NCI-H748 treated with DMSO at 0.1 percent for 48 hours (cell line): Measurements from ENCODE around the gene CCDC77.
"Not testable (repeated sequence)": the region's sequence is repeated elsewhere in the genome, so short reads cannot be mapped to it uniquely, and the experiment has no call there.

Experiments
- DNase-seq: peaks from one replicate; lab custom pipeline; 2025; lab: John Stamatoyannopoulos, UW

Gene CCDC77

DNA sequence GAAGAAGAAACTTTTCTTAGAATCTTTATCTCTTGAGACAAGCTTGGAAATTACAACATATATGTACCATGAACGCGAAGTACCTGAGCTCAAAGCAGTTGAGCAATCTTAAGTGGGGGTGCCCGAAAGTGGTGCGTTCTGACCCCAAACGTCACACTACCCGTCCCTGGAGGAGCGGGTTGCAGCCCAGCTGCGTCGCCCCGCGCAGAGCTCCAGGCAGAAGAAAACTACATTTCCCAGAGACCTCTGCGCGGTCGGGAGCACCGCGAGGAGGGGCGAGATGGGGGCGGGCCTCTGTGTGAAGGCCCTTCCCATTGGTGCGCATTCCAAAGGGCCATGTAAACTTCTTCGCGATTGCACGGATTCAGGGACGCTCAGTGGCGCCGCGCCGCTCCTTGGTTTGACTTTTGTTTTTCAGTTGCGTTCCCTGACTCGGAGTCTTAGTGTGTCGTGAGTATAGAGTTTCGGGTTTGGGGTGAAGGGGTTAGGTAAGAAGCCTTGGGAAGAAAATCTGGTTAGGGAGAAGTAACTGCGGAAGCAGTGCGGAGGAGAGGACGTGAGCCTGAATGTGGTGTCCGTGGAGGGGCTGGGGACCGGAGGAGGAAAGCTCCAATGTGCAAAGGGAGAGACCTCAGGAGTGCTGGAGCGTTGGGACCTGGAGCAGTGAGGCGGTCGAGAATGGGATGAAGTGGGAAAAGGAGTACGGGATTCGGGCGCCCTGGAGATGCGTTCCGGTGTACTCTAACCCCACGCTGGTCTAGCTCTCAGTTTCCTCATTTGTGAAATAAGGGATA lies at the start of gene CCDC77:
Gene CCDC77 (plus strand): TSS at position 410 of the 794 bp plus-strand sequence. CDS start 7,740 bp downstream, outside the sequence.
- DNase-seq: no peak

DNA sequence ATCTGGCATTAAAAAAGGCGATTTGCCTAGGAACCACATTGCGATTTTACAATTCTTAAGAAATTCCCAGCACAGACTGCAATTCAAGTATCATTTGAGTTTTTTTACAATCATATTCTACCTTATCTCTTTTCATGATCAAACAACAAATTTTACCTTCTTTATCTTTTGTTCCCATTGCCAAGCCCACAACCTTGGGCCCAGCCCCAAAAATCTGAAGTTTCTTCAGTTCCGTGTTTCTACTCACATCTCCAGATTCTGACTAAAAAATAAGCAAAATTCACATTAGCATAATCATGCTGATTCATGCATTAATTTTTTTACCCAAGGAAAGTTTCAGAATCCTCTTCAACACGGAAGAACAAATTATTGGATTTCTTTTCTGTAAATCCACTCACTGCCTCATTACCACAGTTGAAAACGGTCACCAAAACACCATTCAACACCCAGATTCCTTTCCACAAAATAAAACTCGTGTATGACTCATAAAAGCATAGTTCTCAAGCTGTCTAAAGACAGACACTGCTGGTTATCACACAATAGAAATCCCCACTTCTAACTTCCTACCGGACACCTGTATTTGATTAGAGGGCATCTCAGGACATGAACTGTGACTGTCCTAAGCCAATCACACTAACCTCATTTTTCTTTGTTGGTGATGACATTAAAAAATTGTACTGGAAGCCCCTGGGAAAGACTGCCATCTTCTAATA lies 45.0 kb upstream of the CCDC77 start:
- no peak for DNase-seq

DNA sequence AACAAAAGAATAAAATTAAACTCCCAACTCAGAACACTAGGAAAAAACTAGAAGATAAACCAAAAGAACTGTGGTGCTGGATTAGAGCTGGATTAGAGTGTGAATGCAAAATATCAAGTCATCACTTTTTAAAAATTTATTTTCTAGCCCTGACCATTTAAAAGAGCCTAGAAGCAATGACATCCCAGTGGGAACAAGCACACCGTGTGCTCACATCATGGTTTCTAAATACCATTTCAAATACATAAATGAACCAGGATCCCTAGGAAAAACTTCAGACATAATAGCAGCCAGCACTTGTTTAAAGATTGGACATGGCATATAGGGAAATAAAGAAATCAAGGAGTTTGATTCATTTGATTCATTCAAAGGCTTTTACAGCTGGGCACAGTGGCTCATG lies 42.4 kb upstream of the CCDC77 start:
- no peak for DNase-seq

DNA sequence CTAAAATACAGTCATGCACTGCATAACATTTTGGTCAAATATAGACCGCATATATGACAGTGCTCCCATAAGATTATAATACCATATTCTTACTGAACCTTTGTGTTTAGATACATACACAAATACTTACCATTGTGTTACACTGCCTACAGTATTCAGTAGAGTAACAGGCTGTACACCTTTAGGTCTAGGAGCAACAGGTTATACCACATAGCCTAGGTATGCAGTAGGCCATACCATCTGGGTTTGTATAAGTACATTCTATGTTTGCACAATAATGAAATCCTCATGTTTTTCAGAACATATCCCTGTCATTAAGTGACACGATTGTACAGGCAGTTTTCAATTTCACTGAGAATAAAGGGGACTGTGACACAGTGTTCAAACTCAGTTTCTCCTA lies 34.6 kb upstream of the CCDC77 start:
- DNase-seq: no peak

DNA sequence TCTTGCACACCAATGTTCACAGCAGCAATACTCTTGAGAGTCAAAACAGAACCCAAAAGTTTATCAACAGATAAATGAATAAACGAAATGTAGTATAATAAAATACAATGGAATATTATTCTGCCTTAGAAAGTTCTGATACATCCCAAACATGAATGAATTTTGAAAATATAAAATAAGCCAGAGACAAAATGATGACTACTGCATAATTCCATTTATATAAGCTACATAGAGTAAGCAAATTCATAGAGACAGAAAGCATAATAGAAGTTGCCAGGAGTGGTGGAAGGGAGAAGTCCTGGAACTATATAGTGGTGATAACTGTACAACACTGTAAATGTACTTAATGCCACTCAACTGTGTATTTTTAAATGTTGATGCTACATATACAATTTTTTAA lies 33.5 kb upstream of the CCDC77 start:
- no peak for DNase-seq

DNA sequence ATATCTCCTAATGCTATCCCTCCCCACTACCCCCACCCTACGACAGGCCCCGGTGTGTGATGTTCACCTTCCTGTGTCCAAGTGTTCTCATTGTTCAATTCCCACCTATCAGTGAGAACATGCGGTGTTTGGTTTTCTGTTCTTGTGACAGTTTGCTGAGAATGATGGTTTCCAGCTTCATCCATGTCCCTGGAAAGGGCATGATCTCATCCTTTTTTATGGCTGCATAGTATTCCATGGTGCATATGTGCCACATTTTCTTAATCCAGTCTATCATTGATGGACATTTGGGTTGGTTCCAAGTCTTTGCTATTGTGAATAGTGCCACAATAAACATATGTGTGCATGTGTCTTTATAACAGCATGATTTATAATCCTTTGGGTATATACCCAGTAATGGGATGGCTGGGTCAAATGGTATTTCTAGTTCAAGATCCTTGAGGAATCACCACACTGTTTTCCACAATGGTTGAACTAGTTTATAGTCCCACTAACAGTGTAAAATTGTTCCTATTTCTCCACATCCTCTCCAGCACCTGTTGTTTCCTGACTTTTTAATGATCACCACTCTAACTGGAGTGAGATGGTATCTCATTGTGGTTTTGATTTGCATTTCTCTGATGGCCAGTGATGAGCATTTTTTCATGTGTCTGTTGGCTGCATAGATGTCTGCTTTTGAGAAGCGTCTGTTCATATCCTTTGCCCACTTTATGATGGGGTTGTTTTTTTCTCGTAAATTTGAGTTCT lies 30.5 kb upstream of the CCDC77 start:
- not testable (repeated sequence) for DNase-seq

DNA sequence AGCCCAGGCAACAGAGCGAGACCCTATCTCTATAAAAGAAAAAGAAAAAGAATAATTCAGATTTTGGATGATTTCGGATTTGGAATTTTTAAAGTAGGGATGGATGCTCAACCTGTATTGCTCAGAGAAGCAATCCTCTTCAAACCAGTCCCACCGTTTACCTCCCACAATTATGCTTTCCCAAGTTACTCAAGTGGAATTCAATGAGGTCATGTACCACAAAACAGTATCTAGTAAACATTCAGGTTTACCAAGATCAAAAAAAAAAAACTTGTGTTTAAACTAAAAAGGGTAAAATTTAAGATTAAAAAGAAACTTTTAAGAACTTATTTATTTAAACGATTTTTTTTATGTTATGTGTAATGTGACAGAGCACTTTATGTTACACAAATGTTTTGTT lies 14.8 kb upstream of the CCDC77 start:
- DNase-seq: no peak

DNA sequence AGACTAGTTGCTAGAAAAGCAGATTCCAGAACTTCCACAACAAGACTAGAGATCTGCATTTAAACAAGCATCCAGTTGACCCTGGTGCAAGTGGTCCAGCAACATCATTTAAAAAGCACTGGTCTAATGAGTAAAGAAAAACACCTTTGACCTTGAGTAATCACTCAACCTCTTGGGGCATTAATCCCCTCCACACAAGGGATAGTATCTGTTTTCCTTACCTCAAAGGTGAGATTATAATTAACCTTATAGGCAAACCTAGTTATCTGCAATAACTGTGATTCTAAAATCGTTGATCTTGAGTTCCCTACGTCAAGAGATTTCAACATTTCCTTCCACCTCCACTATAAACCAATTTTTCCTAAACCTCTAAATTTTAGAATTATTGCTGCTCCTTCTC lies 13.4 kb upstream of the CCDC77 start:
- no peak for DNase-seq

DNA sequence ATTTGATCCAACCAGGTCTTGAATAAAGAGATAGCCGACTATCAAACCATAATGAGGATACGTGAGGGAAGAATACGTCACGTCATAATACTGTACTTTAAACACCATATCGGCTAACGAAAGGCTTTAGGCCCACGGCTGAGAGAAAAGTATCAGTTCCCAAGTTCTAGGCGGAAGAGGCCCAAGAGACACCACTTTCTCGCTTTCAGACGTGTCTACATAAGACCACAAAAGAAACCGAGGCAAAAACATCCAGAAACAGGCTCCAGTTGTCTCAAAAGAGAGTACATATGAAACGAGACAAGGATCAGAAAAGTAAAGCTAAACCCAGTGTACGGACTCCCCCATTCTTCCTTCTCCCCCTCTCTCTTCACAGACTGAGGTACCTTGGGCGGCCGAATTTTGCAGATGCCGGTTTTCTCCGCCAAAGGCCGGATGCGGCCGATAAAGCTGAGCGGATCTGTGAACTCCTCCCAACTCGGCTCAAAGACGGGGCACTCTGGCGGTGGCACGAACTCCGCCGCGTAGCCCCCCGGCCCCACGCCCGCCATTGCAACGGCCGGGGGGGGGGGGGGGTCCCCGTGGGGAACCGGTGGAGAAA lies 12.8 kb upstream of the CCDC77 start:
- DNase-seq: no peak

DNA sequence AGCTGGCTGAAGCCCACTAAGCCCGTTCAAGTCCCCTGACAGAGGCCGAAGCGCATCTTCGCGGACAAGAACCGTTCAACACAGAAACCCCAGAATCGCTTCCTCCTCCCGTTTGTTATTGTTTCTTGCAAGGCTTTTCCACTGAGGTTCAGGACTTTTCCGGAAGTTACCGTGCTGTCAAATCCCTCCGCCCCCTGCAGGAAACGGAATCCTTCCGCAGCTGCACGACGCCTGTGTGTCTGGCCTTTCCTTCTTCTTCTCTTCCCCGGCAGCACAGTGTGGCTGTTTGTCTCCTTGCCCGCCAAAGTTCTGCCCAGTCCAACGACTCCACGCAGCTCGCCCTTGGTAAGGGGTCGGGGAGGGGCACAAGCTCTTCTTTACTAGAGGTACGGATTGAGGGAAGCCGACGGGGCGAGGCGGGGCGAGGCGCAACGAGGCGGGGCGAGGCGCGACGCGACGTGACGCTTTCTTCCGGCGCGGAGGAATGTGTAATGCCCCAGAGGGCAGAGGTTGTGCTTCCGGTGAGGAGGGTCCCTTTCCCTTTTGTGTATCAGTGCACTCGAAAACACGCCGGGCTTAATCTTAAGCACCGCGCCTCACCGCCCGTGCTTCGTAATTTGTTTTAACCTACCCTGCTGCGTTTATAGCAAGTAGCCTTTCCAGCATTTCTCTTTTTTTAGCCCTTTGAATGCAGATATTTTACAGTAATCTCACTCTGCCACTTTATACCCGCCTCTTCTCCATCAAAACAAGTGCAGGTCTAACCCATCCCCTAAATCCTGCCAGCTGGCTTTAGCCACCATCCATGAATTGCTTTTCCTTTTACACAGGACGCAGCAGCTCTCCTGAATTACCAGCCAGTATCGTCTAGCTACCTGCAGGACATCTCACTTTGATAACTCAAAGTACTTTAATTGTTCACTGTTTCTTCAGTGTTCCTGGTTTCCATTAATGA lies 12.0 kb upstream of the CCDC77 start, which contains the start of gene KDM5A:
Gene KDM5A (minus strand): TSS at position 179 of the 955 bp plus-strand sequence. CDS start 229 bp downstream, outside the sequence.
- no peak for DNase-seq

DNA sequence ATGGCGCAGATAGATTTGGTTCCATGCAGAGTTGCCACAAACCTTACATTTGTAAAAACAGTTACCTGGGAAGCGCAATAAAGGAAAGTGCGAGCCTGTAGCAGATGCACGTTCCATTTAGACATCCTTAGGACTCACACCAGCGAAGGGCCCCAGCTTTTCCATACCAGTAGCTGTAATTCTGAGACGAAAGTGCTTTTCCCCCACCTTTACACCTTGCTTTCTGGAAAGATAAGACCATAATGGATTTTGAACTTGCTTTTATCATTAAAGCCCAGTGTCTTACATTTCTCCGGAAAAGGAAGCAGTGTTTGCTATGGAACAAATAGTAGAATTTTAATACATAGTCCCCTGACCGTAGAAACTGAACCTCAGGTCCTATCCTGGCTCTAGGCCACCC lies 616 bp upstream of the CCDC77 start:
- no peak for DNase-seq

DNA sequence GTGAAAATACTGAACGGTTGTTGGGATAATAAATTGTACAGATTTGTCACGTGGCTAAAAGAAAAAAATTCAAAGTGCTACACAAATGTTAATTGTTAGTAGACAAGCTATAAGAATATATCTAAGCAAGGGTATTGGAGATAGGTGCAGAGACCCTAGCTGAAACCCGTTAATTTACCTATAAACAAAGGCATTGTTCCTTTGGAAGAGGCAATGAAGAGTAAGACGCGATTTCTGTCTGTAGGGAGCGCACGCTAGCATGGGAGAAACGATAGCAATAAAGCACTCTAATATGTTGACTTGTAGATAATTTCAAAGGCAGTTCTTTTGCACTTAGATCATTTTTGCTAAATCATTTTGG lies 565 bp downstream of the CCDC77 start:
- DNase-seq: no peak

DNA sequence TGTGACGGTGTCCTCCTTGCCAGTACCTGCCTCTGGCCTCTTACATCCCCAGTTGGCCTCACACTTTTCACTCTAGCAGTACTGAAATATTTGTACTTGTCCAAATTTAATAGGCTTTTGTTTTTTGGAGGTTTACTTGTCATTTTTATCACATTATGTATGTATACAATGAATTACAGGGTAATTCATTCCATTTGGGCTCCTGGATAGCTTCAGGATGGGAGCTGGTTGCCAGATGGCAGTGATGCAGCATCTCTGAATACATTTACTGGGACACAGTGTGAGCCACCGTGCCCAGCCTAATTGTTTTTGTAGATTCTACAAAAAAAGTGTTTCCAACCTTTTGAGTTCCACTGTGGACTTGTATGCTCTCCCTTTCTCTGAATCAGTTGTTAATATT lies 13.4 kb downstream of the CCDC77 start:
- no peak for DNase-seq

DNA sequence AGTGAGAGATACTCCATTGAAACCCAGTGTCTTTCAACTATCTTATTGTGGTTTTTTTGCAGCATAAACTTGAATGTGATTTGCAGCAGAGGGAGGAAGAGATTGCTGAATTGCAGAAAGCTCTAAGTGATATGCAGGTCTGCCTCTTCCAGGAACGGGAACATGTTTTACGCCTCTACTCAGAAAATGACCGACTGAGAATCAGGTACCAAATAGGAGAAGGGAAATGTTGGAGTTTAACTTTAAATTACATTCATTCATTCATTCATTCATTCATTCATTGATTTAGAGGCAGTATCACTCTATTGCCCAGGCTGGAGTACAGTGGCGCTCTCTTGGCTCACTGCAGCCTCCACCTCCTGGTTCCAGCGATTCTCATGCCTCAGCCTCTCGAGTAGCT lies 17.0 kb downstream of the CCDC77 start:
- no peak for DNase-seq

DNA sequence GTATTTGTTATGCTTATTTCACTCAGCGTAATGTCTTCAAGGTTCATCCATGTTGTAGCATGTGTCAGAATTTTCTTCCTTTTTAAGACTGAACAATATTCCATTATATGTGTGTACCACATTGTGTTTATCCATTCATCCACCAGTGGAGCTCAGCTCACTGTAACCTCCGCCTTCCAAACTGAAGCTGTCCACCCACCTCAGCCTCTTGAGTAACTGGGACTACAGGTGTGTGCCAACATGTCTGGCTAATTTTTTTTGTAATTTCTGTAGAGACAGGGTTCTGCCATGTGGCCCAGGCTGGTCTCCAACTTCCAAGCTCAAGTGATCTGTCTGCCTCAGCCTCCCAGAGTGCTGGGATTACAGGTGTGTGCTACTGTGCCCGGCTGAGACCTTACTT lies 21.1 kb downstream of the CCDC77 start:
- no peak for DNase-seq

DNA sequence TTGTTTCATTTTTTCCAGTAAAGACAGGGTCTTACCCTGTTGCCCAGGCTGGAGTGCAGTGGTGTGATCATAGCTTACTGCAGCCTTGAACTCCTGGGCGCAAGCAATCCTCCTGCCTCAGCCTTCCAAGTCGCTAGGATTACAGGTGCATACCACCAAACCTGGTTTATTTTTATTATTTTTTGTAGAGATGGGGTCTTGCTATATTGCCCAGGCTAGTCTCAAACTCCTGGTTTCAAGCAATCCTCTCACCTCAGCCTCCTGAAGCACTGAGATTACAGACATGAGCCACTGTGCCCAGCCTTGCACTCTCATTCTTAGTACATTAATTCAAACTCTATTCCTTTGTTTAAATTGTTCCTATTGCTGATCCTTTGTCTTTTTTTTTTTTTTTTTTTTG lies 34.3 kb downstream of the CCDC77 start:
- not testable (repeated sequence) for DNase-seq

DNA sequence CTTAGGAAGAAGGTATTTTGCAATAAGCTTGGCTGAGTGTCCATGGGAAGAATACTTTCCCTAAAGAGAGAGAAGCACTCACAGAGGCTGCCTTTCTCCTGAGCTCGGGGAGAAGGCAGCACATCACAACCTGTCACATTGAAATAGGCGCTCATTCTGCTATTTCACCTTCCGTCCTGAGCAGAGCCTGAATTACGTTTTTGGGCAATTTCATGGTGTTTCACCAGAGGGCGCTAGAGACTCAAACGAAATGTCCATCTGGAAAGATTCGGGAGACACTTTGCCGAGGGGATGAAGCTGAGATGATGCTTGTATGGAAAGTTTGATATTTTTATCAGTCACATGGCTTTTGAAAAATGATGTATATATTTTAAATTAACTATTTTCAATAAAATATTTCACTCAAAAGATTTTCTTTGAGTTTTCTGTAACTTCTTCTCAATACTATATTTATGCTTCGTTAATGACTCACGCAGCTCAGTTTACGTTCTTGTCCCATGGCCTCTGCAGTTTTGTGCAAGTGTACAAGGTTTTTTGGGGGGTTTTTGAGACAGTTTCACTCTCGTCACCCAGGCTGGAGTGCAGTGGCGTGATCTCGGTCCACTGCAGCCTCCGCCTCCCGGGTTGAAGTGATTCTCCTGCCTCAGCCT lies 40.9 kb downstream of the CCDC77 start:
- DNase-seq: no peak

DNA sequence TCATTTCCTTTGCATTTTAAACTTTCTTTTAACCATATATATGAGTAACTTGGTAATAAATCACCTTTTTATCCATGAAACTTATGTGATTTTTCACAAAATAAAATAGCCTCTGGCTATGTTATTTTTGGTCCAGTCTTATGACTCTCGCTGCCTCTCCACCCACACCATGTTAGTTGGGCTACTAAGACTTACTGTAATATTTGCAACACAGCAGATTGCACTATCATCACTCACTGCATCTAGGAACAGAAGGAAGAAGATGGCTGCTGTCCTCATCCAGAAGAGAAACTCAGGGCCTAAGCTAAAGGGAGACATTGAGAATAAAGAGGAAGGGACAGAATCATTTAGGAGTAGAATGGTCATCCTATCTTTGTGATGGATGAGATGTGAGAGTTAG lies 45.7 kb downstream of the CCDC77 start:
- no peak for DNase-seq

DNA sequence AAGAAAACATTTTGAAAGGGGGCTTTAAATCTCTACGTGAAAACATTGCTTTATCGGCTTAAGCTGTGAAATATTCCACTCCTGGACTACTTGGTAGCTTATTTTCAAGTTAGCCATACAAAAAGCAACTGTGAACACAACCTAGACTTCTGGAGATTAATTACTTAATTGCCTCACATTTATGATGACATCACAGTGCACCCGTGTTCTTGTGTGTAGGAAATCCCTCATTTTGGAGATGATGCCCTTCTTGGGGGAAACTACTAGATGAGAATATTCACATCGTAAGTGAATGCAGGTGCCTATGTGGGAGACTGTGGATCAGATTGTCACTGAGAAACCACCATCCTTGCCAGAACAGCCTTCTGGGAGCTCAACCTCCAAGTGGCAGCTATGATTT lies 47.8 kb downstream of the CCDC77 start:
- DNase-seq: no peak

DNA sequence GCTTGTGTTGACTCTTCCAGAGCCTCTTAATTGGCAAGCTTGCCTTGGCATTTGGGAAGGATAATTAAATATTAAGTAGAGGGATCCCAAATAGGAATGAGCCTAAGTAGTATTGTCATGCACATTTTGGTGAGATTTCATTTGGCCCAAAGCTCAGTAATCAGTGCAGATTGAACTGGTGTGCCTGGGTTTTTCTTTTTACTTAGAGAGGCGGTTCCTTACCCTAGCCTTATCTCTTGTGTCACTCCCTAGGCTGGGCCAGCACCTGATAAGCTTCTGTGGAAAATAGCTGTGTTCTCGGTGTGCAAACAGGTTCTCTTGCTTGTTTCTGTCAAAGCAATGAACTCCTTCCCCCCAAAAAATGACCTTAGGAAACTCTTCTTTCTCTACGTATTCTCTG lies 49.0 kb downstream of the CCDC77 start:
- no peak for DNase-seq
